GM12891 (cell line): ENCODE results near the gene CDKN2D.

Source experiments
- PAX5 ChIP-seq: IDR thresholded peaks from 2 replicates; pipeline ENCODE4 v1.6.1; 2011; ENCODE audit warnings: low read length, moderate library complexity, mild to moderate bottlenecking; ENCODE audit not compliant: insufficient read depth, severe bottlenecking
- POLR2A ChIP-seq: IDR thresholded peaks from 2 replicates; pipeline ENCODE4 v1.6.1; 2011; ENCODE audit warnings: low read depth, low read length, control low read depth
- POLR2AphosphoS5 ChIP-seq: IDR thresholded peaks from 2 replicates; pipeline ENCODE4 v1.6.1; 2011; ENCODE audit warnings: low read depth, low read length, control low read depth
- POU2F2 ChIP-seq: IDR thresholded peaks from 2 replicates; pipeline ENCODE4 v1.6.1; 2011; ENCODE audit warnings: low read depth, mild to moderate bottlenecking, control low read depth, low read length, moderate library complexity
- SPI1 ChIP-seq: IDR thresholded peaks from 2 replicates; pipeline ENCODE4 v1.6.1; 2011; ENCODE audit warnings: low read depth, low read length, control low read depth
- TAF1 ChIP-seq: IDR thresholded peaks from 2 replicates; pipeline ENCODE4 v1.6.1; 2011; ENCODE audit warnings: low read depth, low read length, control low read depth

DNA sequence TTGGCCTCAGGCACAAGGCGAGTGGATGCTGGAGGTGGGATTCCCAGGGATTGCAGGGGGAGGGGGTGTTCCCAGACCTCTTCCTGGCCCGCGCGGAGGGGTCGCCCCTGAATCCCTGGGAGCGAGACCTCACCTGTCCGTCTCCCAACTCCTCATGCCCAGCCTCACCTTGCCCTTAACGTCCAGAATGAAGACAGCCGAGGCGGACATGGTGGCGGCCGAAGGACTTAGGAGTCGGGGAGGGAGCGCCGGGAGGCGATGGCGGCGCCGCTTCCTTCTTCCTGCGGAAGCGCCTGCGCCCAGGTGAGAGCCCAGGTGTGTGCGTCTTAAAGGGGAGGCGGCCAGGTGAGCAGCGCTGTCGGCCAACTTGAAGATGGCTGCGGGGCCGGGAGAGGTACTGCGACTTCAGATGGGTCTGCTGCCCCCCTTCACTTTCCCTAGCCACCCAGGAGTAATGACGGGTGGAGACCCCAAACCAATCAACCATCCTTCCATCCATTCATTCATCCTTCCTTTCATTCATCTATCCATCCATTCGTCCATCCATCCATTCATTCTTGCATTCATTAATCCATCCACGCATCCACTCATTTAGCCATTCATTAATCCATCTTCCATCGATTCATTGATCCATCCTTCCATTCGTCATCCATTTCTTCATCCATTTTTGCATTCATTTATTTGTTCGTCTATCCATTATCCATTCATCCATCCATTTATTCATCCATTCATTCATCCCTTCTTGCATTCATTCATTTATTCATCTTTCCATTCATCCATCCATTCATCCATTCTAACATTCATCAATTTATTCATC is 18.5 kb upstream of the CDKN2D start, which contains the start of gene AP1M2:
- no peak for TF ChIP-seq TAF1
- no peak for TF ChIP-seq POLR2A
- no peak for TF ChIP-seq POLR2AphosphoS5
- no peak for TF ChIP-seq SPI1
- TF ChIP-seq POU2F2 = no peak
- no peak for TF ChIP-seq PAX5
